ENCODE data around the gene C17orf58. TPM values are rescaled to one million over a fixed set of nuclear protein-coding genes. Genes with fewer than 3 reads are reported as not detected.
A peak's percentile ranks its signal among the peaks of the same experiment; 100 is the strongest.
"Not testable (repeated sequence)": the region's sequence is repeated elsewhere in the genome, so short reads cannot be mapped to it uniquely, and the experiment has no call there.

C17orf58 gene
- total RNA-seq (under 1 TPM; 0.37 to 0.55 TPM), total RNA-seq (0.38 to 0.93 reads per million in 2 donors)

GRCh38 chr17:67996301-67997171 is at the start of gene C17orf58:
C17orf58 (minus strand) TSS chr17:67996469; CDS start chr17:67996198, 271 bp downstream.
- Mint-ChIP-seq H3K27me3 (peaks cover 14% of the 10 kb centered on the region), H3K27ac (peak within 1 kb of the TSS; percentile 69), H3K4me1 (peaks cover 29% of the 10 kb centered on the region), H3K4me3 (peak within 1 kb of the TSS; percentile 96)
- ATAC-seq; H3K9me3 ChIP-seq (ENCODE audit: control insufficient read depth, low read length, poor library complexity, severe bottlenecking); H3K36me3 Mint-ChIP-seq (ENCODE audit: low read depth); DNase-seq: not testable (repeated sequence)

- no peak for DNase-seq
- no peak for ATAC-seq
- Mint-ChIP-seq H3K4me3 (peak overlapping the region; percentile 93), H3K27me3 (no peaks in the 10 kb centered on the region), H3K4me1 (peaks cover 9% of the 10 kb centered on the region), H3K36me3 (ENCODE audit: low read depth) (peaks cover 3% of the 10 kb centered on the region), H3K27ac (peak overlapping the region; percentile 86)
- no peaks in the 10 kb centered on the region for H3K9me3 ChIP-seq (ENCODE audit: control insufficient read depth, low read length, poor library complexity, severe bottlenecking)
These were observed 40.3 kb upstream of the C17orf58 start for GRCh38 chr17:68036304-68037147.

GRCh38 chr17:68035523-68036303 is 39.4 kb upstream of the C17orf58 start, which contains the start of gene KPNA2:
KPNA2 (plus strand) TSS chr17:68035735; CDS start chr17:68037133, 1,398 bp downstream.
- H3K9me3 ChIP-seq (ENCODE audit: control insufficient read depth, low read length, poor library complexity, severe bottlenecking), result no peaks in the 10 kb centered on the region
- peaks cover 2% of the 10 kb centered on the region for H3K36me3 Mint-ChIP-seq (ENCODE audit: low read depth)
- peak within 1 kb of the TSS; percentile 86 for H3K27ac Mint-ChIP-seq
- DNase-seq, result peak; percentile 77 to 89 (median 78)
- ATAC-seq, result peak; percentile 89
- peaks cover 9% of the 10 kb centered on the region for H3K4me1 Mint-ChIP-seq
- H3K27me3 Mint-ChIP-seq, result no peaks in the 10 kb centered on the region
- H3K4me3 Mint-ChIP-seq, result peak within 1 kb of the TSS; percentile 93

GRCh38 chr17:68035131-68035522 is 38.9 kb upstream of the C17orf58 start:
- Mint-ChIP-seq H3K4me3 (peak overlapping the region; percentile 93), H3K36me3 (ENCODE audit: low read depth) (peaks cover 2% of the 10 kb centered on the region), H3K27ac (peak overlapping the region; percentile 86), H3K27me3 (no peaks in the 10 kb centered on the region), H3K4me1 (peaks cover 9% of the 10 kb centered on the region)
- ATAC-seq, result peak; percentile 87
- DNase-seq, result peak; percentile 70 to 88 (median 85)
- H3K9me3 ChIP-seq (ENCODE audit: control insufficient read depth, low read length, poor library complexity, severe bottlenecking), result no peaks in the 10 kb centered on the region

- no peak for ATAC-seq
- Mint-ChIP-seq H3K4me3 (no peak overlapping the region), H3K27ac (no peak overlapping the region), H3K36me3 (ENCODE audit: low read depth) (peaks cover 2% of the 10 kb centered on the region), H3K27me3 (no peaks in the 10 kb centered on the region), H3K4me1 (peaks cover 9% of the 10 kb centered on the region)
- no peak for DNase-seq
- no peaks in the 10 kb centered on the region for H3K9me3 ChIP-seq (ENCODE audit: control insufficient read depth, low read length, poor library complexity, severe bottlenecking)
These were observed 38.1 kb upstream of the C17orf58 start for GRCh38 chr17:68034452-68034776.

GRCh38 chr17:68033636-68034451 is 37.6 kb upstream of the C17orf58 start:
- no peaks in the 10 kb centered on the region for H3K9me3 ChIP-seq (ENCODE audit: control insufficient read depth, low read length, poor library complexity, severe bottlenecking)
- H3K27ac Mint-ChIP-seq, result no peak overlapping the region

GRCh38 chr17:68029512-68030215 is 33.4 kb upstream of the C17orf58 start:
- no peaks in the 10 kb centered on the region for H3K27me3 Mint-ChIP-seq
- H3K4me1 Mint-ChIP-seq, result no peaks in the 10 kb centered on the region
- H3K9me3 ChIP-seq (ENCODE audit: control insufficient read depth, low read length, poor library complexity, severe bottlenecking), result no peaks in the 10 kb centered on the region
- H3K4me3 Mint-ChIP-seq, result no peak overlapping the region
- H3K36me3 Mint-ChIP-seq (ENCODE audit: low read depth), result no peaks in the 10 kb centered on the region
- no peak for ATAC-seq
- no peak for DNase-seq
- no peak overlapping the region for H3K27ac Mint-ChIP-seq

More at GRCh38 chr17:68033636-68034451, 37.6 kb upstream of the C17orf58 start:
- peaks cover 2% of the 10 kb centered on the region for H3K36me3 Mint-ChIP-seq (ENCODE audit: low read depth)
- no peak for ATAC-seq
- no peaks in the 10 kb centered on the region for H3K27me3 Mint-ChIP-seq
- no peak for DNase-seq
- H3K4me1 Mint-ChIP-seq, result peaks cover 9% of the 10 kb centered on the region
- H3K4me3 Mint-ChIP-seq, result peak overlapping the region; percentile 15

- not testable (repeated sequence) for H3K27ac Mint-ChIP-seq; H3K9me3 ChIP-seq (ENCODE audit: control insufficient read depth, low read length, poor library complexity, severe bottlenecking); H3K36me3 Mint-ChIP-seq (ENCODE audit: low read depth); ATAC-seq; H3K4me1 Mint-ChIP-seq; H3K27me3 Mint-ChIP-seq; H3K4me3 Mint-ChIP-seq; DNase-seq
These were observed 26.3 kb upstream of the C17orf58 start for GRCh38 chr17:68022547-68022946.

- H3K9me3 ChIP-seq (ENCODE audit: control insufficient read depth, low read length, poor library complexity, severe bottlenecking), result no peaks in the 10 kb centered on the region
- H3K4me3 Mint-ChIP-seq, result peak overlapping the region; percentile 8
- H3K4me1 Mint-ChIP-seq, result peaks cover 8% of the 10 kb centered on the region
- peaks cover 3% of the 10 kb centered on the region for H3K36me3 Mint-ChIP-seq (ENCODE audit: low read depth)
- ATAC-seq (no peak), DNase-seq (no peak)
- H3K27ac Mint-ChIP-seq, result no peak overlapping the region
- no peaks in the 10 kb centered on the region for H3K27me3 Mint-ChIP-seq
These were observed 25.7 kb upstream of the C17orf58 start for GRCh38 chr17:68021963-68022362.

GRCh38 chr17:68020791-68021190 is 24.5 kb upstream of the C17orf58 start:
- Mint-ChIP-seq H3K4me3 (peak overlapping the region; percentile 82), H3K27ac (peak overlapping the region; percentile 92)
- not testable (repeated sequence) for ATAC-seq; H3K36me3 Mint-ChIP-seq (ENCODE audit: low read depth); DNase-seq; H3K9me3 ChIP-seq (ENCODE audit: control insufficient read depth, low read length, poor library complexity, severe bottlenecking); H3K27me3 Mint-ChIP-seq; H3K4me1 Mint-ChIP-seq

GRCh38 chr17:68020409-68020756 is 24.1 kb upstream of the C17orf58 start:
- ATAC-seq (no peak), DNase-seq (no peak)
- Mint-ChIP-seq H3K27ac (peak overlapping the region; percentile 92), H3K36me3 (ENCODE audit: low read depth) (peaks cover 3% of the 10 kb centered on the region), H3K4me3 (peak overlapping the region; percentile 82), H3K27me3 (no peaks in the 10 kb centered on the region), H3K4me1 (peaks cover 8% of the 10 kb centered on the region)
- no peaks in the 10 kb centered on the region for H3K9me3 ChIP-seq (ENCODE audit: control insufficient read depth, low read length, poor library complexity, severe bottlenecking)

Measured in T-helper 17 cell (primary cell).